H1 (cell line): ENCODE results near the gene GPHA2. TPM values are rescaled to one million over a fixed set of nuclear protein-coding genes. Genes with fewer than 3 reads are reported as not detected.
A peak's percentile ranks its signal among the peaks of the same experiment; 100 is the strongest.

Experiments
- CTCF ChIA-PET: fragments of 300-600 bp; sonication (Branson Sonifier 250); formaldehyde crosslinking; loops from one replicate; lab custom pipeline; 2021; ENCODE audit not compliant: partially characterized antibody; lab: Charles Lee
- POLR2A ChIA-PET: fragments of 300-600 bp; sonication (Branson Sonifier 250); formaldehyde crosslinking; loops from one replicate; lab custom pipeline; 2021; ENCODE audit warnings: inconsistent platforms; ENCODE audit not compliant: partially characterized antibody; lab: Charles Lee
- DNase-seq, 2 experiments: peaks; one replicate each; pipeline versions ENCODE4 v3.0.0 to v3.0.0-alpha.2; 2010 to 2022; ENCODE audit warnings: low spot score in 2 of 2, low read depth in 1 of 2, mixed read lengths in 1 of 2
- FAIRE-seq: peaks from 2 replicates; lab custom pipeline; 2011; peaks lifted over from hg19 to GRCh38; lab: Jason Lieb, UNC
- H2AFZ ChIP-seq: 2 replicates; pipeline ENCODE4 v1.8.1; 2012; ENCODE audit warnings: low read length, inconsistent platforms
- H2AK5ac ChIP-seq: 2 replicates; pipeline ENCODE4 v1.6.1; 2013; ENCODE audit warnings: low read depth, low read length
- H2BK120ac ChIP-seq: replicated peaks from 2 replicates; pipeline ENCODE3; 2013; ENCODE audit warnings: low read depth, low read length, inconsistent platforms
- H2BK12ac ChIP-seq: 2 replicates; pipeline ENCODE4 v1.6.1; 2013; ENCODE audit warnings: low read depth, low read length
- H2BK15ac ChIP-seq: 2 replicates; pipeline ENCODE4 v1.6.1; 2013; ENCODE audit warnings: low read length
- H2BK20ac ChIP-seq: 2 replicates; pipeline ENCODE4 v1.6.1; 2013; ENCODE audit warnings: low read length
- H2BK5ac ChIP-seq: 2 replicates; pipeline ENCODE4 v1.6.1; 2013; ENCODE audit warnings: low read depth, low read length
- H3K14ac ChIP-seq: 2 replicates; pipeline ENCODE4 v1.6.1; 2013; ENCODE audit warnings: inconsistent platforms; ENCODE audit not compliant: insufficient read length
- H3K18ac ChIP-seq: 2 replicates; pipeline ENCODE4 v1.6.1; 2013; ENCODE audit warnings: low read length; ENCODE audit errors: extremely low read depth
- H3K23ac ChIP-seq: 2 replicates; pipeline ENCODE4 v1.6.1; 2013; ENCODE audit warnings: inconsistent platforms; ENCODE audit not compliant: insufficient read length
- H3K23me2 ChIP-seq: 2 replicates; pipeline ENCODE4 v1.6.1; 2013; ENCODE audit warnings: low read depth, low read length
- H3K27ac ChIP-seq: 2 replicates; pipeline ENCODE4 v1.6.1; 2011; ENCODE audit warnings: low read depth, low read length, inconsistent platforms
- H3K27me3 ChIP-seq, 4 experiments: replicated peaks in 1 of 4; 1 replicate in 1 of 4; 2 replicates in 3 of 4; pipeline versions ENCODE4 v1.6.1 to v1.8.1; 2011 to 2013; ENCODE audit warnings: low read length in 3 of 4, mild to moderate bottlenecking in 3 of 4, inconsistent platforms in 2 of 4, mixed read lengths in 2 of 4, moderate library complexity in 1 of 4; ENCODE audit not compliant: control insufficient read depth in 3 of 4, insufficient read depth in 3 of 4; ENCODE audit errors: extremely low read depth in 1 of 4
- H3K36me3 ChIP-seq, 4 experiments: 2 replicates each; pipeline versions ENCODE4 v1.6.1 to v1.8.1; 2011 to 2013; ENCODE audit warnings: mild to moderate bottlenecking in 4 of 4, low read length in 3 of 4, moderate library complexity in 2 of 4, control low read depth in 1 of 4, inconsistent platforms in 1 of 4; ENCODE audit not compliant: insufficient read depth in 4 of 4, control insufficient read depth in 2 of 4
- H3K4ac ChIP-seq: replicated peaks from 2 replicates; pipeline ENCODE3; 2013; ENCODE audit warnings: low read length, low read depth, mixed read lengths, inconsistent platforms; ENCODE audit not compliant: insufficient read length
- H3K4me1 ChIP-seq, 4 experiments: replicated peaks in 1 of 4; 1 replicate in 1 of 4; 2 replicates in 3 of 4; pipeline versions ENCODE4 v1.6.1 to v1.8.1; 2011 to 2013; ENCODE audit warnings: low read length in 3 of 4, inconsistent platforms in 2 of 4, mixed read lengths in 1 of 4; ENCODE audit not compliant: insufficient read depth in 4 of 4, control insufficient read depth in 3 of 4
- H3K4me2 ChIP-seq, 2 experiments: 2 replicates each; pipeline versions ENCODE4 v1.6.1 to v1.8.1; 2011 to 2013; ENCODE audit warnings: low read depth in 2 of 2, low read length in 2 of 2, control low read depth in 1 of 2, inconsistent platforms in 1 of 2, mild to moderate bottlenecking in 1 of 2; ENCODE audit not compliant: insufficient read depth in 1 of 2
- H3K4me3 ChIP-seq, 4 experiments: fragments of 200-600, 300-600 bp in 1 of 4; sonication (generic), shearing (Covaris generic), sonication (Bioruptor Twin) in 1 of 4; 2 replicates each; pipeline versions ENCODE4 v1.5.1 to v1.8.1; 2011 to 2016; ENCODE audit warnings: low read length in 4 of 4, low read depth in 3 of 4, control low read depth in 2 of 4, inconsistent platforms in 2 of 4, mild to moderate bottlenecking in 2 of 4, mixed read lengths in 1 of 4, moderate library complexity in 1 of 4; ENCODE audit not compliant: insufficient read depth in 2 of 4; ENCODE audit errors: extremely low read depth in 1 of 4
- H3K56ac ChIP-seq: replicated peaks from 2 replicates; pipeline ENCODE3; 2013; ENCODE audit warnings: low read depth, mild to moderate bottlenecking, mixed read lengths, low read length, inconsistent platforms; ENCODE audit not compliant: insufficient read length
- H3K79me1 ChIP-seq: 2 replicates; pipeline ENCODE4 v1.6.1; 2013; ENCODE audit warnings: low read depth, low read length, control low read depth
- H3K79me2 ChIP-seq, 2 experiments: 2 replicates each; pipeline versions ENCODE4 v1.6.1 to v1.8.1; 2012 to 2013; ENCODE audit warnings: low read length in 2 of 2, mild to moderate bottlenecking in 2 of 2, inconsistent platforms in 1 of 2; ENCODE audit not compliant: insufficient read depth in 2 of 2, control insufficient read depth in 1 of 2
- H3K9ac ChIP-seq, 4 experiments: replicated peaks in 1 of 4; 1 replicate in 1 of 4; 2 replicates in 3 of 4; pipeline versions ENCODE4 v1.6.1 to v1.8.1; 2011 to 2013; ENCODE audit warnings: low read depth in 3 of 4, low read length in 3 of 4, control low read depth in 2 of 4, mild to moderate bottlenecking in 2 of 4, moderate library complexity in 2 of 4, inconsistent platforms in 1 of 4; ENCODE audit errors: extremely low read depth in 1 of 4
- H3K9me3 ChIP-seq, 2 experiments: 2 replicates each; pipeline versions ENCODE4 v1.6.1 to v1.8.1; 2012 to 2013; ENCODE audit warnings: mild to moderate bottlenecking in 2 of 2, moderate library complexity in 2 of 2, control low read depth in 1 of 2, inconsistent platforms in 1 of 2, low read depth in 1 of 2, low read length in 1 of 2, mixed read lengths in 1 of 2; ENCODE audit not compliant: insufficient read depth in 2 of 2
- H4K20me1 ChIP-seq, 2 experiments: replicated peaks in 1 of 2; 2 replicates each; pipeline versions ENCODE3 to v1.8.1; 2011 to 2013; ENCODE audit warnings: inconsistent platforms in 2 of 2, low read length in 2 of 2, mild to moderate bottlenecking in 1 of 2; ENCODE audit not compliant: insufficient read depth in 2 of 2, control insufficient read depth in 1 of 2
- H4K5ac ChIP-seq: 2 replicates; pipeline ENCODE4 v1.6.1; 2013; ENCODE audit warnings: low read length, low read depth, mixed read lengths, inconsistent platforms; ENCODE audit not compliant: insufficient read length
- H4K8ac ChIP-seq: 2 replicates; pipeline ENCODE4 v1.8.0; 2013; ENCODE audit warnings: mild to moderate bottlenecking, moderate library complexity, low read length, inconsistent platforms; ENCODE audit not compliant: insufficient read depth; ENCODE audit errors: extremely low read depth
- H4K91ac ChIP-seq: replicated peaks from 2 replicates; pipeline ENCODE3; 2013; ENCODE audit warnings: low read length, mixed read lengths, inconsistent platforms; ENCODE audit not compliant: insufficient read length
- BACH1 ChIP-seq: IDR thresholded peaks from 2 replicates; pipeline ENCODE4 v1.6.1; 2012; ENCODE audit warnings: low read length, improper control_type of control experiment
- BRCA1 ChIP-seq: IDR thresholded peaks from 2 replicates; pipeline ENCODE4 v1.6.1; 2012; ENCODE audit warnings: low read depth, low read length, improper control_type of control experiment
- CHD1 ChIP-seq: IDR thresholded peaks from 2 replicates; pipeline ENCODE4 v1.6.1; 2012; ENCODE audit warnings: low read depth, low read length, improper control_type of control experiment
- EZH2 ChIP-seq: fragments of 200-600 bp; sonication (generic); IDR thresholded peaks from 2 replicates; pipeline ENCODE4 v1.7.1; 2012; ENCODE audit warnings: low read depth, mild to moderate bottlenecking, moderate library complexity, low read length, inconsistent platforms; ENCODE audit not compliant: severe bottlenecking
- GABPA ChIP-seq: IDR thresholded peaks from 2 replicates; pipeline ENCODE4 v1.6.1; 2011; ENCODE audit warnings: mild to moderate bottlenecking, low read length, moderate library complexity, borderline replicate concordance; ENCODE audit not compliant: insufficient read depth
- GTF2F1 ChIP-seq: IDR thresholded peaks from 2 replicates; pipeline ENCODE4 v1.6.1; 2012; ENCODE audit warnings: low read depth, low read length, improper control_type of control experiment, borderline replicate concordance
- POLR2A ChIP-seq, 2 experiments: IDR thresholded peaks; 1 replicate in 1 of 2; 2 replicates in 1 of 2; pipeline ENCODE4 v1.6.1; 2011; ENCODE audit warnings: low read depth in 2 of 2, low read length in 2 of 2, mild to moderate bottlenecking in 2 of 2; ENCODE audit errors: control extremely low read depth in 1 of 2
- RFX5 ChIP-seq: IDR thresholded peaks from 2 replicates; pipeline ENCODE4 v1.6.1; 2011; ENCODE audit warnings: low read depth, low read length, improper control_type of control experiment, borderline replicate concordance
- SRF ChIP-seq: IDR thresholded peaks from 2 replicates; pipeline ENCODE4 v1.6.1; 2011; ENCODE audit warnings: mild to moderate bottlenecking, low read depth, low read length, moderate library complexity
- TBP ChIP-seq: IDR thresholded peaks from 2 replicates; pipeline ENCODE4 v1.6.1; 2011; ENCODE audit warnings: low read depth, low read length, improper control_type of control experiment
- TEAD4 ChIP-seq: IDR thresholded peaks from 2 replicates; pipeline ENCODE4 v1.6.1; 2012; ENCODE audit warnings: low read depth, low read length, inconsistent platforms, mixed read lengths
- WGBS, 2 experiments: shearing (Covaris generic) in 1 of 2; methylation state at CpG; one replicate each; pipeline versions ENCODE4 v1.1.6 to v1.1.7; 2013 to 2015; ENCODE audit warnings: low lambda C conversion rate in 2 of 2, mixed read lengths in 2 of 2, inconsistent platforms in 1 of 2, low coverage in 1 of 2, missing lambda C conversion rate in 1 of 2; ENCODE audit not compliant: insufficient replicate concordance in 2 of 2, insufficient coverage in 1 of 2, insufficient read length in 1 of 2; ENCODE audit errors: extremely low coverage in 1 of 2, missing lambda C conversion rate in 1 of 2; 5-methylcytosine and 5-hydroxymethylcytosine counted together
- polyA plus RNA-seq, 7 experiments: library from polyadenylated mRNA; depleted of rRNA in 3 of 7; stranded (reverse) in 5 of 7; unstranded in 2 of 7; fragments of >200 nt in 5 of 7; fragments of 200-250 nt in 2 of 7; gene quantifications; 1 replicate in 5 of 7; 2 replicates in 1 of 7; 4 replicates in 1 of 7; pipeline versions ENCODE4 v1.2.1 to v1.2.3, GENCODE V29; 2011 to 2013; ENCODE audit warnings: missing spikeins in 2 of 7, mixed read lengths in 2 of 7
- total RNA-seq: library from RNA; stranded (reverse); fragmentation: NEBNext Ultra II Directional; extraction: Animal tissue kit (Norgen Biotek cat#: 25700); gene quantifications from 2 replicates; pipeline ENCODE4 v1.2.1, GENCODE V29; 2021
- TF ChIP-seq, protein P1 (sequence below), 3 experiments: IDR thresholded peaks; 1 replicate in 2 of 3; 2 replicates in 1 of 3; pipeline versions ENCODE4 v1.5.1 to v1.6.1; 2011; ENCODE audit warnings: low read length in 3 of 3, mild to moderate bottlenecking in 3 of 3, inconsistent platforms in 2 of 3, low read depth in 1 of 3, moderate library complexity in 1 of 3; ENCODE audit not compliant: insufficient read depth in 1 of 3; ENCODE audit errors: control extremely low read depth in 1 of 3

The GPHA2 gene
- total and polyA plus RNA-seq, 2 of the 8 experiments (the other 6 are each of a cell fraction or from before 2014, with no cell fraction given) = 0.97 to 4.4 TPM

DNA sequence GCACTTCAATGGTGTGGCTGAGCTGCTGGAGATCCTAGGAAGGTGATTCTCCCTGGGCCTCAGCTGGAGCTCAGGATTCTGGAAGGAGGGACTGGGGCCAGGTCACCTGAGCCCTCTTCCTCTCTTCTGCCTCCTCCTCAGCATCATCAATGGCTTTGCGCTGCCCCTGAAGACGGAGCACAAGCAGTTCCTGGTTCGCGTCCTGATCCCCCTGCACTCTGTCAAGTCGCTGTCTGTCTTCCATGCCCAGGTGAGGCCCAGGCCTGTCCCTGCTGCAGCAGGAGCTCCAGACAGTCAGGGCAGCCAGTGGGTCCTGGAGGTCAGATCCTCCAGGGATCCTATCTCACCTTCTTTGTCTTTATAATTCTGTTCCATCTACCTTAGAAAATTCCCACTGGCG, 5.4 kb downstream of the GPHA2 start:
- H4K5ac ChIP-seq = no peak overlapping the region
- H3K36me3 ChIP-seq = no peaks in the 10 kb centered on the region; a peak in 1 of 8 replicates
- no peak overlapping the region for H2BK20ac ChIP-seq
- H2AK5ac ChIP-seq = 0 out of 2 replicates have a peak overlapping the region, but pooled peaks have one; percentile 53
- H4K91ac ChIP-seq = no peak overlapping the region
- H3K23ac ChIP-seq = no peak overlapping the region
- no peaks in the 10 kb centered on the region for H3K79me2 ChIP-seq
- H2BK120ac ChIP-seq = no peak overlapping the region
- H3K56ac ChIP-seq = no peak overlapping the region
- ChIA-PET POLR2A (interaction anchor here (0.5 to 2.2 kb wide), 4 partner anchors 11 to 67 kb away, joined by 3 to 6 read pairs (median 4); no protein-coding TSS in a partner anchor), CTCF (interaction anchor here (0.5 to 1.5 kb wide), 7 partner anchors 15 to 254 kb away, joined by 3 to 4 read pairs (median 3); no protein-coding TSS in a partner anchor)
- FAIRE-seq (no peak), DNase-seq (no peak)
- no peaks in the 10 kb centered on the region for H3K79me1 ChIP-seq
- H3K9me3 ChIP-seq = no peaks in the 10 kb centered on the region
- no peaks in the 10 kb centered on the region; the same call in 1 of the 2 replicates for H3K23me2 ChIP-seq
- no peak overlapping the region for H2BK12ac ChIP-seq
- H3K27ac ChIP-seq = no peak overlapping the region
- H2AFZ ChIP-seq = no peak overlapping the region
- peaks cover 0 to 10% (median 2%) of the 10 kb centered on the region in 4 experiments; a peak in 5 of 7 replicates for H3K4me1 ChIP-seq
- no peak overlapping the region for H2BK5ac ChIP-seq
- no peak overlapping the region for H3K4me2 ChIP-seq
- no peak overlapping the region for H3K14ac ChIP-seq
- peaks cover 0 to 1% (median under 1%) of the 10 kb centered on the region in 4 experiments; a peak in 4 of 7 replicates for H3K27me3 ChIP-seq
- no peak overlapping the region for H3K4ac ChIP-seq
- no peak overlapping the region for H3K18ac ChIP-seq
- H4K20me1 ChIP-seq = peaks cover 0 to 3% of the 10 kb centered on the region in 2 experiments
- no peak overlapping the region for H4K8ac ChIP-seq
- WGBS, 2 experiments = 97% methylated on average over 6 of the region's 6 CpGs; no CpG with 5 or more reads in 1 of the 2 experiments
- H3K9ac ChIP-seq = no peak overlapping the region
- no peak overlapping the region for H2BK15ac ChIP-seq
- H3K4me3 ChIP-seq = no peak overlapping the region
- TF ChIP-seq GABPA = no peak
- TF ChIP-seq, protein P1, sequence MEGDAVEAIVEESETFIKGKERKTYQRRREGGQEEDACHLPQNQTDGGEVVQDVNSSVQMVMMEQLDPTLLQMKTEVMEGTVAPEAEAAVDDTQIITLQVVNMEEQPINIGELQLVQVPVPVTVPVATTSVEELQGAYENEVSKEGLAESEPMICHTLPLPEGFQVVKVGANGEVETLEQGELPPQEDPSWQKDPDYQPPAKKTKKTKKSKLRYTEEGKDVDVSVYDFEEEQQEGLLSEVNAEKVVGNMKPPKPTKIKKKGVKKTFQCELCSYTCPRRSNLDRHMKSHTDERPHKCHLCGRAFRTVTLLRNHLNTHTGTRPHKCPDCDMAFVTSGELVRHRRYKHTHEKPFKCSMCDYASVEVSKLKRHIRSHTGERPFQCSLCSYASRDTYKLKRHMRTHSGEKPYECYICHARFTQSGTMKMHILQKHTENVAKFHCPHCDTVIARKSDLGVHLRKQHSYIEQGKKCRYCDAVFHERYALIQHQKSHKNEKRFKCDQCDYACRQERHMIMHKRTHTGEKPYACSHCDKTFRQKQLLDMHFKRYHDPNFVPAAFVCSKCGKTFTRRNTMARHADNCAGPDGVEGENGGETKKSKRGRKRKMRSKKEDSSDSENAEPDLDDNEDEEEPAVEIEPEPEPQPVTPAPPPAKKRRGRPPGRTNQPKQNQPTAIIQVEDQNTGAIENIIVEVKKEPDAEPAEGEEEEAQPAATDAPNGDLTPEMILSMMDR (IDR thresholded peaks at IDR 0.05; ENCODE audit: control extremely low read depth in 1 of 3, insufficient read depth in 1 of 3, low read depth in 1 of 3, low read length in 3 of 3) = no peak
- TF ChIP-seq GTF2F1 = no peak
- no peak for TF ChIP-seq SRF
- no peak for TF ChIP-seq EZH2
- TF ChIP-seq TBP = no peak
- TF ChIP-seq BACH1 = no peak
- no peak for TF ChIP-seq RFX5
- no peak for TF ChIP-seq TEAD4
- no peak for TF ChIP-seq BRCA1
- no peak for TF ChIP-seq POLR2A (IDR thresholded peaks at IDR 0.05; ENCODE audit: control extremely low read depth in 1 of 2, low read depth in 2 of 2, low read length in 2 of 2)
- TF ChIP-seq CHD1 = no peak
